ENCODE data around the gene RALGPS1.

The RALGPS1 gene

GRCh38 chr9:127233550-127233949, 319.0 kb downstream of the RALGPS1 start:
- DNase-seq (ENCODE audit: low read depth) = no peak
- TF ChIP-seq MYC (IDR thresholded peaks at IDR 0.05; ENCODE audit: low read depth, low read length) (no peak), POLR2A (IDR thresholded peaks at IDR 0.05; ENCODE audit: extremely low read depth, insufficient read length) (no peak), CTCF (IDR thresholded peaks at IDR 0.05; ENCODE audit: low read depth, low read length) (no peak), MAX (IDR thresholded peaks at IDR 0.05; ENCODE audit: low read depth, low read length) (no peak)
- H3K4me3 ChIP-seq (ENCODE audit: low read depth, low read length) = no peak overlapping the region

- DNase-seq (ENCODE audit: low read depth) = no peak
- TF ChIP-seq MYC (IDR thresholded peaks at IDR 0.05; ENCODE audit: low read depth, low read length) (no peak), POLR2A (IDR thresholded peaks at IDR 0.05; ENCODE audit: extremely low read depth, insufficient read length) (no peak), CTCF (IDR thresholded peaks at IDR 0.05; ENCODE audit: low read depth, low read length) (no peak), MAX (IDR thresholded peaks at IDR 0.05; ENCODE audit: low read depth, low read length) (no peak)
- no peak overlapping the region for H3K4me3 ChIP-seq (ENCODE audit: low read depth, low read length)
These were observed 319.4 kb downstream of the RALGPS1 start for GRCh38 chr9:127233989-127234388.

- no peak for DNase-seq (ENCODE audit: low read depth)
- no peak overlapping the region for H3K4me3 ChIP-seq (ENCODE audit: low read depth, low read length)
- no peak for TF ChIP-seq POLR2A (IDR thresholded peaks at IDR 0.05; ENCODE audit: extremely low read depth, insufficient read length)
- no peak for TF ChIP-seq MYC (IDR thresholded peaks at IDR 0.05; ENCODE audit: low read depth, low read length)
- no peak for TF ChIP-seq CTCF (IDR thresholded peaks at IDR 0.05; ENCODE audit: low read depth, low read length)
- TF ChIP-seq MAX (IDR thresholded peaks at IDR 0.05; ENCODE audit: low read depth, low read length) = no peak
These were observed 323.2 kb downstream of the RALGPS1 start for GRCh38 chr9:127237801-127238200.

GRCh38 chr9:127241354-127241753, 326.8 kb downstream of the RALGPS1 start:
- H3K4me3 ChIP-seq (ENCODE audit: low read depth, low read length) = no peak overlapping the region
- TF ChIP-seq POLR2A (IDR thresholded peaks at IDR 0.05; ENCODE audit: extremely low read depth, insufficient read length) (no peak), MAX (IDR thresholded peaks at IDR 0.05; ENCODE audit: low read depth, low read length) (no peak), MYC (IDR thresholded peaks at IDR 0.05; ENCODE audit: low read depth, low read length) (no peak), CTCF (IDR thresholded peaks at IDR 0.05; ENCODE audit: low read depth, low read length) (no peak)
- no peak for DNase-seq (ENCODE audit: low read depth)

GRCh38 chr9:127244609-127245601, 330.3 kb downstream of the RALGPS1 start:
- peak overlapping the region; percentile 67 for H3K4me3 ChIP-seq (ENCODE audit: low read depth, low read length)
- DNase-seq (ENCODE audit: low read depth) = peak; percentile 94
- peak; percentile 46; the same call in 1 of the 2 replicates for TF ChIP-seq MAX (IDR thresholded peaks at IDR 0.05; ENCODE audit: low read depth, low read length)
- peak; percentile 31 for TF ChIP-seq POLR2A (IDR thresholded peaks at IDR 0.05; ENCODE audit: extremely low read depth, insufficient read length)
- TF ChIP-seq CTCF (IDR thresholded peaks at IDR 0.05; ENCODE audit: low read depth, low read length) = no peak
- 0 out of 2 replicates have a peak, but pooled peaks have one; percentile 8 for TF ChIP-seq MYC (IDR thresholded peaks at IDR 0.05; ENCODE audit: low read depth, low read length)
